Tibial nerve (tissue), 4 donors: ENCODE data around the gene FARP1.

ENCODE experiments used
- EP300 ChIP-seq, 2 donors: sonication (generic); formaldehyde crosslinking; IDR thresholded peaks; one replicate each; pipeline ENCODE4 v1.6.1; 2017; ENCODE audit warnings: antibody characterized with exemption in 2 of 2, mild to moderate bottlenecking in 1 of 2
- POLR2A ChIP-seq, 2 donors: fragments of 450-650 bp; IDR thresholded peaks; one replicate each; pipeline ENCODE4 v1.6.1; 2017; ENCODE audit warnings: antibody characterized with exemption in 2 of 2, mild to moderate bottlenecking in 2 of 2, moderate library complexity in 2 of 2
- TF ChIP-seq, protein P1 (sequence below), 5 experiments: fragments of 200-600 bp in 3 of 5; fragments of 450-650 bp in 2 of 5; sonication (generic) in 3 of 5; IDR thresholded peaks; one replicate each; pipeline ENCODE4 v1.5.1; 2016 to 2019; ENCODE audit warnings: antibody characterized with exemption in 5 of 5, mild to moderate bottlenecking in 3 of 5, moderate library complexity in 2 of 5

DNA sequence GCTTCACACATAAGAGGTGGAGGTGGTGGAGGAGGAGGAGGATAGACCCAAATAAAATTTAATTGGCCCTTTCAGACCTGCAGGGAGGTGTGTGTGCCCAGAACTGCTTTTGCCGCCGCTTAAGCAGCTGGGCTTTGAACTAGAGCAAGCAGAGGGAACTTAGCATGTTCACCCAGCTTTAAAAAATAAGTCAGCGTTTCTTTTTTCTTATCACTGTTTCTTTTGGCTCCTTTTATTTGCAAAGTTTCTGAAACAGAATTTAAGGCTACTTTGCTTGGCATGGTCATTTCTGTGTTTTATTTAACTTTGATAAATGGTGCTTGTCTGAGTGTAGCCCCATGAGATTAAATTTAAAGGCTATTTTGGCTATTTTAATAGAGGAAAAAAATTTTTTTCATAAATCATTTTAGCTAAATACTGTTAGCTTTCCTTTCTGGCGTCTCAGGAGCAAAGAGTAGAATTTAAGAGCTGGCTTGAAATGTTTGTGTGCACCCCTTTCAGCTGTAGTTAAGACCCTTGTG is 77.4 kb downstream of the FARP1 start:
- TF ChIP-seq, protein P1, sequence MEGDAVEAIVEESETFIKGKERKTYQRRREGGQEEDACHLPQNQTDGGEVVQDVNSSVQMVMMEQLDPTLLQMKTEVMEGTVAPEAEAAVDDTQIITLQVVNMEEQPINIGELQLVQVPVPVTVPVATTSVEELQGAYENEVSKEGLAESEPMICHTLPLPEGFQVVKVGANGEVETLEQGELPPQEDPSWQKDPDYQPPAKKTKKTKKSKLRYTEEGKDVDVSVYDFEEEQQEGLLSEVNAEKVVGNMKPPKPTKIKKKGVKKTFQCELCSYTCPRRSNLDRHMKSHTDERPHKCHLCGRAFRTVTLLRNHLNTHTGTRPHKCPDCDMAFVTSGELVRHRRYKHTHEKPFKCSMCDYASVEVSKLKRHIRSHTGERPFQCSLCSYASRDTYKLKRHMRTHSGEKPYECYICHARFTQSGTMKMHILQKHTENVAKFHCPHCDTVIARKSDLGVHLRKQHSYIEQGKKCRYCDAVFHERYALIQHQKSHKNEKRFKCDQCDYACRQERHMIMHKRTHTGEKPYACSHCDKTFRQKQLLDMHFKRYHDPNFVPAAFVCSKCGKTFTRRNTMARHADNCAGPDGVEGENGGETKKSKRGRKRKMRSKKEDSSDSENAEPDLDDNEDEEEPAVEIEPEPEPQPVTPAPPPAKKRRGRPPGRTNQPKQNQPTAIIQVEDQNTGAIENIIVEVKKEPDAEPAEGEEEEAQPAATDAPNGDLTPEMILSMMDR (IDR thresholded peaks at IDR 0.05), result no peak
- TF ChIP-seq POLR2A (IDR thresholded peaks at IDR 0.05) (no peak), EP300 (IDR thresholded peaks at IDR 0.05) (no peak)
